HG03520 (cell line): ENCODE measurements around the gene PRDM10.
"Not testable (repeated sequence)": the region's sequence is repeated elsewhere in the genome, so short reads cannot be mapped to it uniquely, and the experiment has no call there.

Experiments used
- ATAC-seq: cut with Tn5 transposase; IDR thresholded peaks from one replicate; pipeline ENCODE4 v1.9.1; 2021; ENCODE audit warnings: mild to moderate bottlenecking, moderate library complexity; ENCODE audit not compliant: unreplicated experiment

Gene PRDM10

DNA sequence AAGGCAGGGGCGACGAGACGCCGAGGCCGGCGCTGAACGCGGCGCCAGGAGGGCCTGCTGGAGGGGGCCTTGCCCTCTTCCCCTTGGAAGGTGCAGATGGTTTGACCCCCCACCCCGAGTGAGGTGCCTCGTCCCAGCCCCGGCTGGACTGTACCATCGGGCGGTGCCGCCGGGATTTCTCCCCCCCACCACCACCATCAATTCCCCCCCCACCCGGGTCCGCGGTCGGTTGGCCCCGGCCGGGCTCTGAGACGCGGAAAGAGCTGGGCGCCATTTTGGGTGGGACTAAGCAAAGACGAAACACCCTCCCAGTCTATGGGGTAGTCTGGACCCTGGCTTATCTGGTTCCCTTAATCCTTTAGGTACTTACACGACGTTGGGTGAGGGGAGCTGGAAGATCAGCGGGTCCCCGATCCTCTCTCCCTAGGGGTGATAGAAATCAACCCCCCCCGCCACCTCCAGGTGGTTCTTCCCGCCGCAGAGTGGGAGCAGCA is at the start of gene PRDM10:
Gene PRDM10, minus strand, starts transcription at position 484 of the 494 bp plus-strand sequence. CDS start 41,871 bp downstream, outside the sequence.
- peak; percentile 31 for ATAC-seq

GRCh38 chr11:130051082-130051481 is 48.4 kb upstream of the PRDM10 start:
- ATAC-seq, result no peak

- ATAC-seq, result no peak
Measured at GRCh38 chr11:130050257-130050656, 47.6 kb upstream of the PRDM10 start.

DNA sequence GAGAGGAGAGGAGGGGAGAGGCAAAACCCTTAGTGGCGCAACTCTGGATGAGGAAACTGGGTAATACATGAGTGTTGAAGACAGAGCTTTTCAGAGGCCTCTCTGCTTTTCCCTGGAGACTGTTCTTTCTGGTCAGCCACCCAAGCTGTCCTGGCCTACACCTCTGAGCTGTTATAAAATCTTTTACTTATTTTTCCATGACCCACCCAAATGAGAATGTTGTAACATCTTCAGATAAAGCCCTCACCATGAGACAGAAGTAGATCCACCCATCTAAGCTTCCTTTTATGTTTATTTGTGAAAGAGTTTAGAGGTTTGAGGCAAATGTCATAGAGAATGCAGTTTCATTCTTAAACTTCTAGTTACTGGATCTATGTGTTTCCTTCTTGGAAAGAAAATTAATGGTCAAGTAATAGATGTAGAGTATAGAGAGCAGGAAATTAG is 46.7 kb upstream of the PRDM10 start:
- ATAC-seq, result no peak

GRCh38 chr11:130047141-130047540 is 44.5 kb upstream of the PRDM10 start:
- ATAC-seq, result no peak

DNA sequence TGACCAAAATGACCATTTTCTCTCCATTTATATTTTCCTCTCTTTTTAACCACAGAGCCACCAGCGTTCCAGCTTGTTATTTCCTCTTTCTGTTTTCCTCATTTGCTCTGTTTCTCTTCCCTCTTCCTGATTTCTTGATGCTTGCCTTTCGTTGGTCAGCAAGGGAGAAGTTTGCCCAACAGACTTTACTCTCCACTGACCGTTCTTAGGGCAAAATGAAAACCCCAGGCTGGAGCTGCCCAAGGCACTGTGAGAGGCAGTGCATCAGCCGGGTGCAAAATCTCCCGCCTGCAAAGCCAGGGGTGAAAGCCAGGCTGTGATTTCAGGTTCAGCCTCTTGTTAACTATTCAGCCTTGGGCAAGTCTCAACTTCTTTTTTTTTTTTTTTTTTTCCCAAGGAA is 40.9 kb upstream of the PRDM10 start:
- no peak for ATAC-seq

DNA sequence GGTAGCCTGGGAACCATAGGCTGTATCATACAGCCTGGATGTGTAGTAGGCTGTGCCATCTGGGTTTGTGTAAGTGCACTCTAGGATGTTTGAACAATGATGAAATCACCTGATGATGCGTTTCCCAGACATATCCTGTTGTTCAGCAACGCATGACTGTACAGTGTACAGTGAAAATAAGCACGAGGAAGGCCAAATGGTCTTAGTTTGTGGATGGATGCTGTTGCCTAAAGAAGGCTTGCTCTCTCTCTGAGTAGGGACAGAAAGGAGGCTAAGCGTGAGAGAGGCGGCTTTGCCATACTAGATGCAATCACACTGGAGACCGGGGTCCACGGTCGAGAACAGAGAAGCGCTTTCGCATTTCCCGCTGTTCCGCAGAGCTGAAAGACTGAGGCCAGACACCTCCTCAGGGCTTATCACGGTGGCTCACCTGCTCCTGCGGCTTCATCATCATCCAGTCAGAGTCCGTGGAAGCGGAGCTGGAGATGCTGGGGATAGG is 39.5 kb upstream of the PRDM10 start:
- no peak for ATAC-seq

GRCh38 chr11:130040281-130040940 is 37.8 kb upstream of the PRDM10 start:
- ATAC-seq, result no peak

GRCh38 chr11:130037881-130038585 is 35.4 kb upstream of the PRDM10 start:
- ATAC-seq, result no peak

GRCh38 chr11:130037058-130037457 is 34.4 kb upstream of the PRDM10 start:
- ATAC-seq, result no peak

DNA sequence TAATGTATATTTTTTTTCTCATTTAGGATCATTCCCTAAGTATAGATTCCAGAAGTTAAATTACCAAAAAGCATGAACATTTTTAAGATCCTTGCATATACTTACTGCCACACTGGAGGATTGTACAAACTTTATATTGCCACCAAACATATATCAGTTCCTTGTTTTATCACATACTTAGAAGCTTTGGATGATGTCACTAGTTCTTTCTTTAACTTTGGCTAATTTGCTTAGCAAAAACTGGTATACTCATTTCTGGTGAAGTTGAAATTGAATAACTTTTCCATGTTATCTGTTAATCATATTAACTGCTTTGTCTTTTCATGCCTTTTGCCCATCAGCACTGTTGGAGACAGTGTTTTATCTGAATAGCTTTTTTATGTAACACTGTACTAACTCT is 31.6 kb upstream of the PRDM10 start:
- ATAC-seq, result no peak

GRCh38 chr11:130032931-130033330 is 30.3 kb upstream of the PRDM10 start:
- no peak for ATAC-seq

GRCh38 chr11:130031945-130032344 is 29.3 kb upstream of the PRDM10 start:
- ATAC-seq, result no peak

DNA sequence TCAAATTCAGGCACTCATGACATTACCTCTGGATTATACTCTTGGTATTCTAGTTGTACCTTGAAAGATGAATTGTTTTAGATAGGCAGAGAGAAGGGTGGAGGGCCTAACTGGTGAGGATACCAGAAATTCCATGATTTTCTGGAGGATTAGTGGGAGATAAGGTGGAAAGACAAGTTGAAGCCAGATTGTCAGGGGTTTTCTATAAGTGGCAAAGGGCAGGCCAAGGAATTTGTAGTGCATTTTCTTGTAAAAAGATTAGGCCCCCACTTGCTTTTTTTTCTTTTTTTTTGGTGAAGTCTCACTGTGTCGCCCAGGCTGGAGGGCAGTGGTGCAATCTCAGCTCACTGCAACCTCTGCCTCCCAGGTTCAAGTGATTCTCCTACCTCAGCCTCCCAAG is 28.4 kb upstream of the PRDM10 start:
- ATAC-seq, result no peak

DNA sequence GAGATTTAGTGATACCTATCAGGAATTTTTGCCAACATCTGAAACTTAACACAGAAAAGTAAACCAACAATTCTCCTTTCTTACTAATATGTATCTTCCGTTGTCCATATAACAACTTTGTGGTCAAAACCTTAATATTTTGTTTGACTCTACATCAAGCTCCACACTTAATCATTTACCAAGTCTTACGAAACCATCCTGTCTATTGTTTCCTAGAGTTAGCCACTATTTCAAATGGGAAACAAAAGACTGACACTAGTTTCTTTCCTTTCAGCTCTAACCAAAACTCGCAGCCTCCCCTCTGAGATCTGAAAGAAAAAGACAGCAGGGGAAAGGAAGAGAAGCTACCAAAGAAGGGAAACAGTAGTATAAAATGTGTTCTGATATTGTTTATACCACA is 26.5 kb upstream of the PRDM10 start:
- no peak for ATAC-seq

- no peak for ATAC-seq
Measured at GRCh38 chr11:130025371-130025770, 22.7 kb upstream of the PRDM10 start.

- no peak for ATAC-seq
Measured at GRCh38 chr11:130024361-130024760, 21.7 kb upstream of the PRDM10 start.

GRCh38 chr11:130023204-130023603 is 20.6 kb upstream of the PRDM10 start:
- ATAC-seq, result peak; percentile 91

DNA sequence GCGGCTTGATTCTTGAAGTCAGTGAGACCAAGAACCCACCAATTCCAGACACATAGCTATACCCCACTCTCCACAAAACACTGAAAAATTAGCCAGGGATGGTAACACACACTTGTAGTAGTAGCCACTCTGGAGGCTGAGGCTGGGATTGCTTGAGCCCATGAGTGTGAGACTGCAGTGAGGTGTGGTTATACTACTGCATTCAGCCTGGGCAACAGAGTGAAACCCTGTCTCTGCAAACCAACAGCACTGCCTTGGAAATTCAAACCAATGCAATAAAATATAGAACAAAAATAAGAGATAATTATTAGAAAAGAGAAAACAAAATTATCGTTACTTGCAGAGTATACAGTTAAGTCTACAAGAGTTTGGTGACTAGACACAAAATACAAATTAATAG is 20.2 kb upstream of the PRDM10 start:
- peak; percentile 37 for ATAC-seq

- ATAC-seq, result not testable (repeated sequence)
Measured at GRCh38 chr11:130021606-130022005, 19.0 kb upstream of the PRDM10 start.

DNA sequence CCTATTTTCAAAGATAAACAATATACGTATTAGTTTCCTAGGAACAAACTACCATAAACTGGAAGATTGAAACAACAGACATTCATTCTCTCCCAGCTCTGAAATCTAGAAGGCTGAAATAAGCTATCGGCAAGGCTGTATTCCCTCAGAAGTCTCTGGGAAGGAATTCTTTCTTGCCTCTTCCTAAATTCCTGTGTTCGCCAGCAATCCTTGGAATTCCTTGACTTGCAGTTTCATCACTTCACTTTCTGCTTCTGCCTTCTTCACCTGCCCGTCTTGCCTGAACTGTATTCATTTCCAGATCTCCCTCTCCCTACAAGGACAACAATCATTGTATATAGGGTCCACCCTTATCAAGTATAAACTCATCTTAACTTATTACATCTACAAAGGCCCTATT is 17.7 kb upstream of the PRDM10 start:
- ATAC-seq, result no peak

GRCh38 chr11:130015846-130016245 is 13.2 kb upstream of the PRDM10 start:
- ATAC-seq, result not testable (repeated sequence)
